ENCODE measurements around the gene PDSS1. TPM values are rescaled to one million over a fixed set of nuclear protein-coding genes. Genes with fewer than 3 reads are reported as not detected.
A peak's percentile ranks its signal among the peaks of the same experiment; 100 is the strongest.

Gene PDSS1
- total RNA-seq, 4 donors from 2014 or later, result 2.4 to 15.7 (median 6.6) TPM

- Histone ChIP-seq H3K4me1 (peaks cover 0 to 19% (median 3%) of the 10 kb centered on the region in 4 donors), H3K27ac (peak overlapping the region in 3 of 4 donors; percentile 80 to 90 (median 90)), H3K4me3 (peak overlapping the region; percentile 64 to 99 (median 68)), H3K36me3 (no peaks in the 10 kb centered on the region), H3K27me3 (peaks cover 0 to 5% of the 10 kb centered on the region in 2 donors), H3K9me3 (no peaks in the 10 kb centered on the region)
- TF ChIP-seq POLR2A (IDR thresholded peaks at IDR 0.05), result no peak
- TF ChIP-seq CTCF (IDR thresholded peaks at IDR 0.05), result no peak
- TF ChIP-seq EP300 (IDR thresholded peaks at IDR 0.05), result no peak
- 25 to 34% methylated on average over 9 to 11 of the region's 11 CpGs for WGBS, 2 donors
- DNase-seq (ENCODE audit: low spot score in 2 of 2), result peak in 1 of 2 donors; percentile 70
These were observed 727 bp upstream of the PDSS1 start for GRCh38 chr10:26696786-26697162.

- peak overlapping the region in 3 of 4 donors; percentile 52 to 90 (median 90) for H3K27ac ChIP-seq
- no peak for DNase-seq (ENCODE audit: low spot score in 2 of 2)
- peaks cover 0 to 19% (median 3%) of the 10 kb centered on the region in 4 donors for H3K4me1 ChIP-seq
- peak overlapping the region; percentile 64 to 99 (median 68) for H3K4me3 ChIP-seq
- peaks cover 0 to 9% (median 0%) of the 10 kb centered on the region in 3 donors for H3K36me3 ChIP-seq
- H3K27me3 ChIP-seq, result peaks cover 0 to 3% of the 10 kb centered on the region in 2 donors
- 1 to 2% methylated on average over 27 to 42 of the region's 42 CpGs for WGBS, 2 donors
- TF ChIP-seq POLR2A (IDR thresholded peaks at IDR 0.05) (no peak), CTCF (IDR thresholded peaks at IDR 0.05) (no peak), EP300 (IDR thresholded peaks at IDR 0.05) (no peak)
- no peaks in the 10 kb centered on the region for H3K9me3 ChIP-seq
These were observed 564 bp downstream of the PDSS1 start for GRCh38 chr10:26697922-26698608.

- DNase-seq (ENCODE audit: low spot score in 2 of 2), result no peak
- TF ChIP-seq CTCF (IDR thresholded peaks at IDR 0.05) (no peak), EP300 (IDR thresholded peaks at IDR 0.05) (no peak), POLR2A (IDR thresholded peaks at IDR 0.05) (no peak)
- Histone ChIP-seq H3K27me3 (no peaks in the 10 kb centered on the region), H3K4me3 (no peak overlapping the region), H3K9me3 (no peaks in the 10 kb centered on the region), H3K36me3 (peaks cover 0 to 9% (median 0%) of the 10 kb centered on the region in 3 donors), H3K4me1 (peaks cover 0 to 19% (median 3%) of the 10 kb centered on the region in 4 donors), H3K27ac (no peak overlapping the region)
- WGBS, 2 donors, result 86 to 91% methylated on average over 2 of the region's 2 CpGs
These were observed 1.4 kb downstream of the PDSS1 start for GRCh38 chr10:26698909-26699308.

- Histone ChIP-seq H3K36me3 (peaks cover 0 to 9% (median 0%) of the 10 kb centered on the region in 3 donors), H3K4me3 (no peak overlapping the region), H3K4me1 (peaks cover 0 to 19% (median 3%) of the 10 kb centered on the region in 4 donors), H3K27ac (no peak overlapping the region), H3K27me3 (no peaks in the 10 kb centered on the region), H3K9me3 (no peaks in the 10 kb centered on the region)
- WGBS, 2 donors, result 92 to 93% methylated on average over 7 of the region's 7 CpGs
- DNase-seq (ENCODE audit: low spot score in 2 of 2), result no peak
- no peak for TF ChIP-seq CTCF (IDR thresholded peaks at IDR 0.05)
- TF ChIP-seq POLR2A (IDR thresholded peaks at IDR 0.05), result no peak
- TF ChIP-seq EP300 (IDR thresholded peaks at IDR 0.05), result no peak
These were observed 2.1 kb downstream of the PDSS1 start for GRCh38 chr10:26699631-26700030.

- Histone ChIP-seq H3K4me1 (peaks cover 0 to 19% (median 3%) of the 10 kb centered on the region in 4 donors), H3K27ac (no peak overlapping the region), H3K9me3 (no peaks in the 10 kb centered on the region), H3K4me3 (no peak overlapping the region), H3K27me3 (no peaks in the 10 kb centered on the region), H3K36me3 (peaks cover 0 to 18% (median 2%) of the 10 kb centered on the region in 3 donors)
- no peak for DNase-seq (ENCODE audit: low spot score in 2 of 2)
- 45 to 72% methylated on average over 3 to 4 of the region's 4 CpGs for WGBS, 2 donors
- no peak for TF ChIP-seq CTCF (IDR thresholded peaks at IDR 0.05)
- no peak for TF ChIP-seq EP300 (IDR thresholded peaks at IDR 0.05)
- no peak for TF ChIP-seq POLR2A (IDR thresholded peaks at IDR 0.05)
These were observed 3.6 kb downstream of the PDSS1 start for GRCh38 chr10:26700884-26701630.

Measured in tibial nerve (tissue), 4 donors.